A549 (cell line): ENCODE measurements around the gene CUX1. TPM values are rescaled to one million over a fixed set of nuclear protein-coding genes. Genes with fewer than 3 reads are reported as not detected.

Experiments
- ATAC-seq, 2 experiments: fragments of 200-7000 bp in 1 of 2; fragments of >200 bp in 1 of 2; cut with Nextera tagmentation in 1 of 2; cut with Tn5 transposase in 1 of 2; 3 replicates each; pipeline versions ENCODE4 v1.8.0 to v1.9.1; 2018 to 2020; ENCODE audit warnings: mild to moderate bottlenecking in 1 of 2, moderate library complexity in 1 of 2
- CTCF ChIA-PET: fragments of 300-600 bp; sonication (Branson Sonifier 250); formaldehyde crosslinking; extraction: SDS; loops from one replicate; lab custom pipeline; 2021; ENCODE audit warnings: antibody characterized with exemption, inconsistent platforms; lab: Yijun Ruan, JAX
- POLR2A ChIA-PET: fragments of 350-600 bp; formaldehyde crosslinking; extraction: SDS; loops from one replicate; lab custom pipeline; 2021; ENCODE audit warnings: antibody characterized with exemption, inconsistent platforms; lab: Yijun Ruan, JAX
- DNase-seq, 2 experiments: peaks; one replicate each; pipeline versions ENCODE4 v3.0.0 to v3.0.0-alpha.2; 2011 to 2016; ENCODE audit warnings: low read depth in 1 of 2, low spot score in 1 of 2
- FAIRE-seq: peaks from 2 replicates; lab custom pipeline; 2011; peaks lifted over from hg19 to GRCh38; lab: Jason Lieb, UNC
- H3K27ac ChIP-seq, 2 experiments: fragments of >200 bp; sonication (Bioruptor Twin); formaldehyde crosslinking; 3 replicates each; pipeline ENCODE4 v1.5.1; 2016 to 2017
- H3K4me1 ChIP-seq: fragments of >200 bp; sonication (Bioruptor Twin); formaldehyde crosslinking; 3 replicates; pipeline ENCODE4 v1.6.1; 2016
- H3K4me2 ChIP-seq: fragments of >200 bp; sonication (Bioruptor Twin); formaldehyde crosslinking; 3 replicates; pipeline ENCODE4 v1.6.1; 2016
- H3K4me3 ChIP-seq: fragments of >200 bp; sonication (Bioruptor Twin); formaldehyde crosslinking; 3 replicates; pipeline ENCODE4 v1.5.1; 2016
- H3K9me3 ChIP-seq: fragments of >200 bp; sonication (Bioruptor Twin); formaldehyde crosslinking; 3 replicates; pipeline ENCODE4 v1.6.1; 2016
- CHD2 ChIP-seq: fragments of 150-350 bp; IDR thresholded peaks from 2 replicates; pipeline ENCODE4 v1.6.1; 2014; ENCODE audit warnings: low read length; ENCODE audit not compliant: partially characterized antibody
- CTCF ChIP-seq: fragments of >200 bp; sonication (Bioruptor Twin); formaldehyde crosslinking; IDR thresholded peaks from 3 replicates; pipeline ENCODE4 v1.5.1; 2016
- EHF ChIP-seq: fragments of 250-450 bp; sonication (Bioruptor Pico); IDR thresholded peaks from 2 replicates; pipeline ENCODE4 v1.5.0; 2020; ENCODE audit warnings: mild to moderate bottlenecking
- ELK1 ChIP-seq: fragments of 150-350 bp; IDR thresholded peaks from 2 replicates; pipeline ENCODE4 v1.6.1; 2014; ENCODE audit warnings: low read depth, mild to moderate bottlenecking, low read length
- HDAC2 ChIP-seq: fragments of 200-600 bp; sonication (generic); IDR thresholded peaks from 2 replicates; pipeline ENCODE4 v1.6.1; 2016
- HES2 ChIP-seq: fragments of >200 bp; sonication (Bioruptor Twin); formaldehyde crosslinking; IDR thresholded peaks from 2 replicates; pipeline ENCODE4 v1.6.1; 2016
- JUN ChIP-seq, 2 experiments: fragments of >200 bp; sonication (Bioruptor Twin); formaldehyde crosslinking; IDR thresholded peaks; 2 replicates in 1 of 2; 3 replicates in 1 of 2; pipeline ENCODE4 v1.6.1; 2016 to 2017
- MYC ChIP-seq: IDR thresholded peaks from 2 replicates; pipeline ENCODE4 v1.6.1; 2012; ENCODE audit warnings: mild to moderate bottlenecking, inconsistent platforms, low read length, improper control_type of control experiment, borderline replicate concordance
- NPAS2 ChIP-seq: fragments of 250-450 bp; sonication (Bioruptor Pico); IDR thresholded peaks from 2 replicates; pipeline ENCODE4 v1.8.0; 2022; ENCODE audit warnings: mild to moderate bottlenecking, moderate library complexity, borderline replicate concordance
- POLR2AphosphoS2 ChIP-seq: conservative IDR thresholded peaks from 2 replicates; pipeline ENCODE4 v1.6.1; 2012; ENCODE audit warnings: low read length, improper control_type of control experiment, inconsistent platforms
- RAD21 ChIP-seq, 2 experiments: fragments of >200 bp in 1 of 2; sonication (Bioruptor Twin) in 1 of 2; formaldehyde crosslinking in 1 of 2; IDR thresholded peaks in 1 of 2; conservative IDR thresholded peaks in 1 of 2; 2 replicates in 1 of 2; 3 replicates in 1 of 2; pipeline ENCODE4 v1.6.1; 2012 to 2018; ENCODE audit warnings: inconsistent platforms in 1 of 2
- REST ChIP-seq: fragments of 200-600 bp; sonication (generic); IDR thresholded peaks from 2 replicates; pipeline ENCODE4 v1.6.1; 2016; ENCODE audit warnings: antibody characterized with exemption, mild to moderate bottlenecking, moderate library complexity
- RFX5 ChIP-seq: fragments of 450-650 bp; IDR thresholded peaks from 2 replicates; pipeline ENCODE4 v1.7.1; 2014; ENCODE audit warnings: antibody characterized with exemption, mild to moderate bottlenecking, moderate library complexity
- RNF2 ChIP-seq: fragments of 200-600 bp; sonication (generic); IDR thresholded peaks from 2 replicates; pipeline ENCODE4 v1.6.1; 2016; ENCODE audit warnings: low read depth, mild to moderate bottlenecking, antibody characterized with exemption, moderate library complexity, borderline replicate concordance
- SMC3 ChIP-seq: fragments of >200 bp; sonication (Bioruptor Twin); formaldehyde crosslinking; IDR thresholded peaks from 3 replicates; pipeline ENCODE4 v1.6.1; 2018; ENCODE audit warnings: inconsistent platforms
- SREBF2 ChIP-seq: fragments of 450-650 bp; IDR thresholded peaks from 2 replicates; pipeline ENCODE4 v1.6.1; 2014; ENCODE audit warnings: mild to moderate bottlenecking, moderate library complexity
- ZC3H11A ChIP-seq: fragments of 450-650 bp; IDR thresholded peaks from 2 replicates; pipeline ENCODE4 v1.6.1; 2014; ENCODE audit warnings: antibody characterized with exemption, mild to moderate bottlenecking
- ZSCAN20 ChIP-seq: fragments of 250-450 bp; sonication (Bioruptor Pico); IDR thresholded peaks from 2 replicates; pipeline ENCODE4 v1.8.0; 2022; ENCODE audit warnings: mild to moderate bottlenecking, moderate library complexity
- WGBS: methylation state at CpG from one replicate; pipeline ENCODE4 v1.1.6; 2017; ENCODE audit errors: missing lambda C conversion rate; 5-methylcytosine and 5-hydroxymethylcytosine counted together
- polyA plus RNA-seq, 4 experiments: library from polyadenylated mRNA; depleted of rRNA in 3 of 4; stranded (reverse); fragments of >200 nt; fragmentation: RNase III in 1 of 4; extraction: RNeasy Plus Mini Kit Qiagen cat#74134 plus additional on column Dnase treatment in 1 of 4; gene quantifications; 2 replicates in 3 of 4; 3 replicates in 1 of 4; pipeline ENCODE4 v1.2.3, GENCODE V29; 2011 to 2017

The CUX1 gene
- polyA plus RNA-seq, 2 of the 4 experiments (the other 2 are of a cell fraction), result 32.7 to 33.4 TPM

- H3K27ac ChIP-seq, result no peak overlapping the region
- DNase-seq, result no peak
- ChIA-PET POLR2A (no interaction called here), CTCF (interaction anchor here (0.6 to 5.2 kb wide), 4 partner anchors 12 to 646 kb away, joined by 3 to 30 read pairs (median 6); no protein-coding TSS in a partner anchor)
- no peak for ATAC-seq
- H3K4me2 ChIP-seq, result no peak overlapping the region
- no peak for FAIRE-seq
- TF ChIP-seq RAD21 (conservative IDR thresholded peaks at IDR 0.05 in 1 of 2, IDR thresholded peaks at IDR 0.05 in 1 of 2) (no peak), POLR2AphosphoS2 (no peak), CTCF (no peak), CHD2 (no peak), ELK1 (no peak), SMC3 (no peak), MYC (no peak), ZSCAN20 (no peak), EHF (no peak), JUN (IDR thresholded peaks at IDR 0.05) (no peak), REST (no peak), HDAC2 (no peak), RNF2 (no peak), RFX5 (no peak), SREBF2 (no peak)
- H3K9me3 ChIP-seq, result no peaks in the 10 kb centered on the region
- WGBS, result 97% methylated on average over 13 of the region's 14 CpGs
- H3K4me3 ChIP-seq, result no peak overlapping the region
- no peaks in the 10 kb centered on the region for H3K4me1 ChIP-seq
Observed at GRCh38 chr7:102248081-102248455, 430.6 kb downstream of the CUX1 start.

GRCh38 chr7:102248456-102249395, 431.3 kb downstream of the CUX1 start:
- TF ChIP-seq NPAS2 (CRISPR knock-in tag), result no peak
- TF ChIP-seq HES2, result no peak
- no peak for TF ChIP-seq ZC3H11A
- TF ChIP-seq POLR2AphosphoS2, result no peak
- TF ChIP-seq MYC, result no peak
- TF ChIP-seq ZSCAN20, result no peak
- TF ChIP-seq, all 56 proteins: peak for 0
- FAIRE-seq (no peak), DNase-seq (no peak), ATAC-seq (0 out of 6 replicates have a peak, but pooled peaks of 1 of the 2 experiments have one; percentile 27)
- Histone ChIP-seq H3K9me3 (no peaks in the 10 kb centered on the region), H3K4me1 (no peaks in the 10 kb centered on the region), H3K4me2 (no peak overlapping the region), H3K4me3 (no peak overlapping the region), H3K27ac (no peak overlapping the region)
- POLR2A ChIA-PET, result no interaction called here
- CTCF ChIA-PET, result interaction anchor here (0.6 to 7.5 kb wide), 5 partner anchors 12 to 646 kb away, joined by 3 to 47 read pairs (median 4); no protein-coding TSS in a partner anchor
- WGBS, result 96% methylated on average over 115 of the region's 117 CpGs
